H1 (cell line): Measurements from ENCODE around the gene FIZ1.

Experiments
- YY1 ChIP-seq: IDR thresholded peaks from 2 replicates; pipeline ENCODE4 v1.6.1; 2011; ENCODE audit warnings: low read depth, mild to moderate bottlenecking, low read length
- TF ChIP-seq, protein P1 (sequence below), 3 experiments: IDR thresholded peaks; 1 replicate in 2 of 3; 2 replicates in 1 of 3; pipeline versions ENCODE4 v1.5.1 to v1.6.1; 2011; ENCODE audit warnings: low read length in 3 of 3, mild to moderate bottlenecking in 3 of 3, inconsistent platforms in 2 of 3, low read depth in 1 of 3, moderate library complexity in 1 of 3; ENCODE audit not compliant: insufficient read depth in 1 of 3; ENCODE audit errors: control extremely low read depth in 1 of 3

DNA sequence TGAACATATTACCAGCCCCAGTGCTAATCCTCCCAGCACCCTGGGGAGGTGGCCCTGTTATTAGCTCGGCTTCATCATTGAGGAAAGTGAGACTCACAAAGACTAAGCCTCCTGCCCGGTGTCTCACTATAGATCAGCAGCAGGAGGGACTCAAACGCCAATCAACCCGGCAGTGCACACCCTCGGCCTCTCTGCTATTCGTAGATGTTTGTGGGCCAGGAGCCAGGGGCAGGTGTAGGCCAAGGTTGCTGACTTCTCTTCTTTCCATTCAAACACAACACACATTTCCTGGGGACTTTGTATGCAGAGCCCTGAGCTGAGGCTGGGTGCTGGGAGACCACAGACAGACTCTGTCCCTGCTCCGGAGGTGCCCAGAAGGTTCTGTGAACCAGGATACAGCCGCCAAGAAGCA lies 44.6 kb downstream of the FIZ1 start:
- no peak for TF ChIP-seq YY1
- TF ChIP-seq, protein P1, sequence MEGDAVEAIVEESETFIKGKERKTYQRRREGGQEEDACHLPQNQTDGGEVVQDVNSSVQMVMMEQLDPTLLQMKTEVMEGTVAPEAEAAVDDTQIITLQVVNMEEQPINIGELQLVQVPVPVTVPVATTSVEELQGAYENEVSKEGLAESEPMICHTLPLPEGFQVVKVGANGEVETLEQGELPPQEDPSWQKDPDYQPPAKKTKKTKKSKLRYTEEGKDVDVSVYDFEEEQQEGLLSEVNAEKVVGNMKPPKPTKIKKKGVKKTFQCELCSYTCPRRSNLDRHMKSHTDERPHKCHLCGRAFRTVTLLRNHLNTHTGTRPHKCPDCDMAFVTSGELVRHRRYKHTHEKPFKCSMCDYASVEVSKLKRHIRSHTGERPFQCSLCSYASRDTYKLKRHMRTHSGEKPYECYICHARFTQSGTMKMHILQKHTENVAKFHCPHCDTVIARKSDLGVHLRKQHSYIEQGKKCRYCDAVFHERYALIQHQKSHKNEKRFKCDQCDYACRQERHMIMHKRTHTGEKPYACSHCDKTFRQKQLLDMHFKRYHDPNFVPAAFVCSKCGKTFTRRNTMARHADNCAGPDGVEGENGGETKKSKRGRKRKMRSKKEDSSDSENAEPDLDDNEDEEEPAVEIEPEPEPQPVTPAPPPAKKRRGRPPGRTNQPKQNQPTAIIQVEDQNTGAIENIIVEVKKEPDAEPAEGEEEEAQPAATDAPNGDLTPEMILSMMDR (IDR thresholded peaks at IDR 0.05; ENCODE audit: control extremely low read depth in 1 of 3, insufficient read depth in 1 of 3, low read depth in 1 of 3, low read length in 3 of 3) = no peak
